HCT116 (cell line): ENCODE measurements around the gene RANBP6. TPM values are rescaled to one million over a fixed set of nuclear protein-coding genes. Genes with fewer than 3 reads are reported as not detected.

Experiments used
- ATAC-seq: fragments of 200-7000 bp; cut with Tn5 transposase; 2 replicates; pipeline ENCODE4 v1.9.1; 2020; ENCODE audit warnings: mild to moderate bottlenecking, moderate library complexity
- BruUV-seq: library from RNA; stranded (reverse); fragments of 400-500 nt; replicated peaks from 2 replicates; lab custom pipeline; 2021; lab: Mats Ljungman, UMichigan
- CTCF ChIA-PET: fragments of 300-600 bp; sonication (Branson Sonifier 250); formaldehyde crosslinking; loops from one replicate; lab custom pipeline; 2021; ENCODE audit warnings: antibody characterized with exemption; lab: Charles Lee
- POLR2A ChIA-PET: fragments of 300-600, 350-600 bp; sonication (Branson Sonifier 250); formaldehyde crosslinking; loops from one replicate; lab custom pipeline; 2021; ENCODE audit warnings: antibody characterized with exemption; lab: Charles Lee
- RAD21 ChIA-PET, 2 experiments: fragments of 300-600 bp; sonication (Branson Sonifier 250); formaldehyde crosslinking; loops; one replicate each; lab custom pipeline; 2023; ENCODE audit warnings: low total read pairs in 2 of 2; ENCODE audit not compliant: uncharacterized antibody in 2 of 2, unreplicated experiment in 2 of 2, low non-redundant PET in 1 of 2; lab: Charles Lee
- DNase-seq: peaks from one replicate; pipeline ENCODE4 v3.0.0-alpha.2; 2010; ENCODE audit warnings: low read depth, low spot score
- H2AFZ ChIP-seq: fragments of 200-600 bp; shearing (Covaris generic), sonication (generic); 2 replicates; pipeline ENCODE4 v1.6.1; 2017; ENCODE audit warnings: low read depth, mixed run types, mixed read lengths, antibody characterized with exemption, low read length; ENCODE audit not compliant: poor library complexity, severe bottlenecking
- H3K27ac ChIP-seq: 2 replicates; pipeline ENCODE4 v1.5.1; 2012; ENCODE audit warnings: low read depth, low read length
- H3K27me3 ChIP-seq: fragments of 200-600 bp; sonication (generic); 2 replicates; pipeline ENCODE4 v1.6.1; 2016; ENCODE audit warnings: mixed run types, low read length, mixed read lengths; ENCODE audit not compliant: insufficient read depth
- H3K36me3 ChIP-seq, 2 experiments: fragments of 200-500 bp in 1 of 2; fragments of 200-600 bp in 1 of 2; sonication (Bioruptor generic) in 1 of 2; sonication (generic) in 1 of 2; 2 replicates each; pipeline versions ENCODE4 v1.5.1 to v1.6.1; 2014 to 2016; ENCODE audit warnings: low read length in 2 of 2, inconsistent platforms in 1 of 2, mixed read lengths in 1 of 2, mixed run types in 1 of 2; ENCODE audit not compliant: insufficient read depth in 2 of 2, control insufficient read depth in 1 of 2
- H3K4me1 ChIP-seq, 2 experiments: fragments of 200-600 bp in 1 of 2; sonication (generic) in 1 of 2; 2 replicates each; pipeline versions ENCODE4 v1.5.1 to v1.6.1; 2012 to 2017; ENCODE audit warnings: low read length in 2 of 2, inconsistent platforms in 1 of 2, mild to moderate bottlenecking in 1 of 2, mixed read lengths in 1 of 2, mixed run types in 1 of 2, moderate library complexity in 1 of 2; ENCODE audit not compliant: insufficient read depth in 2 of 2, control insufficient read depth in 1 of 2
- H3K4me2 ChIP-seq: fragments of 200-600 bp; sonication (generic); 2 replicates; pipeline ENCODE4 v1.6.1; 2017; ENCODE audit warnings: mixed run types, low read length, mixed read lengths
- H3K4me3 ChIP-seq, 2 experiments: fragments of 200-600 bp in 1 of 2; sonication (generic) in 1 of 2; replicated peaks in 1 of 2; 2 replicates each; pipeline ENCODE4 v1.5.1; 2011 to 2016; ENCODE audit warnings: low read length in 2 of 2, control low read depth in 1 of 2, low read depth in 1 of 2, mild to moderate bottlenecking in 1 of 2, mixed read lengths in 1 of 2, mixed run types in 1 of 2
- H3K79me2 ChIP-seq: fragments of 200-600 bp; sonication (generic); 2 replicates; pipeline ENCODE4 v1.6.1; 2017; ENCODE audit warnings: mild to moderate bottlenecking, mixed run types, low read length, moderate library complexity, mixed read lengths; ENCODE audit not compliant: insufficient read depth
- H3K9ac ChIP-seq: fragments of 200-600 bp; sonication (generic); 2 replicates; pipeline ENCODE4 v1.6.1; 2016; ENCODE audit warnings: low read length, mixed read lengths
- H3K9me2 ChIP-seq: fragments of 200-600 bp; sonication (generic), shearing (Covaris generic); 2 replicates; pipeline ENCODE4 v1.6.1; 2017; ENCODE audit warnings: mixed run types, mild to moderate bottlenecking, moderate library complexity; ENCODE audit not compliant: insufficient read depth
- H3K9me3 ChIP-seq, 2 experiments: fragments of 200-500 bp in 1 of 2; fragments of 200-600 bp in 1 of 2; sonication (Bioruptor generic) in 1 of 2; sonication (generic) in 1 of 2; 2 replicates each; pipeline ENCODE4 v1.6.1; 2014 to 2017; ENCODE audit warnings: low read length in 2 of 2, mixed read lengths in 2 of 2, inconsistent platforms in 1 of 2, low read depth in 1 of 2, mild to moderate bottlenecking in 1 of 2, mixed run types in 1 of 2, moderate library complexity in 1 of 2; ENCODE audit not compliant: control insufficient read depth in 1 of 2, insufficient read depth in 1 of 2
- H4K20me1 ChIP-seq: fragments of 200-600 bp; sonication (generic), shearing (Covaris generic); 2 replicates; pipeline ENCODE4 v1.6.1; 2017; ENCODE audit warnings: mixed run types, mild to moderate bottlenecking, moderate library complexity; ENCODE audit not compliant: insufficient read depth
- CEBPB ChIP-seq: IDR thresholded peaks from 2 replicates; pipeline ENCODE4 v1.6.1; 2012; ENCODE audit warnings: low read depth
- ELF1 ChIP-seq: IDR thresholded peaks from 2 replicates; pipeline ENCODE4 v1.6.1; 2012; ENCODE audit warnings: low read depth, borderline replicate concordance
- EZH2 ChIP-seq: fragments of 200-600 bp; sonication (generic); IDR thresholded peaks from 2 replicates; pipeline ENCODE4 v1.6.1; 2017; ENCODE audit warnings: antibody characterized with exemption, mixed run types
- POLR2A ChIP-seq: IDR thresholded peaks from 2 replicates; pipeline ENCODE4 v1.7.0; 2011; ENCODE audit warnings: borderline replicate concordance; ENCODE audit not compliant: insufficient read depth, insufficient read length; ENCODE audit errors: extremely low read depth
- POLR2AphosphoS5 ChIP-seq: IDR thresholded peaks from 2 replicates; pipeline ENCODE4 v1.6.1; 2011; ENCODE audit warnings: mild to moderate bottlenecking, low read depth, low read length, moderate library complexity
- RAD21 ChIP-seq: IDR thresholded peaks from 2 replicates; pipeline ENCODE4 v1.6.1; 2012; ENCODE audit warnings: low read depth, mild to moderate bottlenecking
- ZFX ChIP-seq: fragments of 450-650 bp; IDR thresholded peaks from 2 replicates; pipeline ENCODE4 v1.6.1; 2017
- intact Hi-C: fragments of 100-400 bp; cut with micrococcal nuclease; formaldehyde crosslinking; loops from 2 replicates; pipeline ENCODE4 v1.10.0; 2022
- total RNA-seq: library from RNA; stranded (reverse); gene quantifications from one replicate; pipeline ENCODE4 v1.2.1, GENCODE V29; 2021; ENCODE audit not compliant: unreplicated experiment
- TF ChIP-seq, protein P1 (sequence below), 3 experiments: fragments of 200-600 bp in 1 of 3; sonication (generic) in 1 of 3; IDR thresholded peaks in 2 of 3; conservative IDR thresholded peaks in 1 of 3; 2 replicates each; pipeline ENCODE4 v1.5.1; 2012 to 2017; ENCODE audit warnings: low read depth in 2 of 3, low read length in 2 of 3, antibody characterized with exemption in 1 of 3, borderline replicate concordance in 1 of 3, control low read depth in 1 of 3, mild to moderate bottlenecking in 1 of 3, mixed read lengths in 1 of 3, mixed run types in 1 of 3, moderate library complexity in 1 of 3; ENCODE audit not compliant: insufficient read depth in 1 of 3
- TF ChIP-seq, protein P2 (sequence below): IDR thresholded peaks from 2 replicates; pipeline ENCODE4 v1.6.1; 2012

The RANBP6 gene
- total RNA-seq, 1 experiment from 2014 or later = 12.7 TPM

DNA sequence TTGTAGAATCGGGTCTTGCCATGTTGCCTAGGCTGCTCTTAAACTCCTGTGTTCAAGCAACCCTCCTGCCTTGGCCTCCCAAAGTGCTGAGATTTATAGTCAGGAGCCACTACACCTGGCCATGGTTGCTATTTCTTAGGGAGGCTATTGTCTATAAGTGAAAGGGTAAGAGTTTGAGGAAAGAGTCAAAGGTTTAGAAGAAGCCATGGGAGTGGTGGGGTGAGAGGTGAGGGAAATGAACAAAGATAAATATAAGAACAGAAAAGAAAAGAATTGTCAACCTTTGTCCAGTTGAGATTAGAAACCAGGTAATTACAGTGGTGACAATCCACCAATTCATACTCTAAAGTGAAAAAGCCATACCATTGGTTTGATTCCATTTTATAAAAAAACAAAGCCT lies 32.6 kb upstream of the RANBP6 start:
- no TSS peak for BruUV-seq
- Histone ChIP-seq H3K4me2 (no peak overlapping the region), H3K27ac (no peak overlapping the region), H3K4me1 (no peaks in the 10 kb centered on the region), H4K20me1 (no peaks in the 10 kb centered on the region), H3K9me2 (no peaks in the 10 kb centered on the region), H3K9me3 (no peaks in the 10 kb centered on the region), H3K4me3 (no peak overlapping the region), H3K9ac (no peak overlapping the region), H3K27me3 (no peaks in the 10 kb centered on the region), H3K79me2 (no peaks in the 10 kb centered on the region), H3K36me3 (no peaks in the 10 kb centered on the region), H2AFZ (no peak overlapping the region)
- ChIA-PET POLR2A (no interaction called here), CTCF (no interaction called here), RAD21 (no interaction called here)
- ATAC-seq (no peak), DNase-seq (no peak)
- intact Hi-C loops = no loop called here
- TF ChIP-seq, protein P1, sequence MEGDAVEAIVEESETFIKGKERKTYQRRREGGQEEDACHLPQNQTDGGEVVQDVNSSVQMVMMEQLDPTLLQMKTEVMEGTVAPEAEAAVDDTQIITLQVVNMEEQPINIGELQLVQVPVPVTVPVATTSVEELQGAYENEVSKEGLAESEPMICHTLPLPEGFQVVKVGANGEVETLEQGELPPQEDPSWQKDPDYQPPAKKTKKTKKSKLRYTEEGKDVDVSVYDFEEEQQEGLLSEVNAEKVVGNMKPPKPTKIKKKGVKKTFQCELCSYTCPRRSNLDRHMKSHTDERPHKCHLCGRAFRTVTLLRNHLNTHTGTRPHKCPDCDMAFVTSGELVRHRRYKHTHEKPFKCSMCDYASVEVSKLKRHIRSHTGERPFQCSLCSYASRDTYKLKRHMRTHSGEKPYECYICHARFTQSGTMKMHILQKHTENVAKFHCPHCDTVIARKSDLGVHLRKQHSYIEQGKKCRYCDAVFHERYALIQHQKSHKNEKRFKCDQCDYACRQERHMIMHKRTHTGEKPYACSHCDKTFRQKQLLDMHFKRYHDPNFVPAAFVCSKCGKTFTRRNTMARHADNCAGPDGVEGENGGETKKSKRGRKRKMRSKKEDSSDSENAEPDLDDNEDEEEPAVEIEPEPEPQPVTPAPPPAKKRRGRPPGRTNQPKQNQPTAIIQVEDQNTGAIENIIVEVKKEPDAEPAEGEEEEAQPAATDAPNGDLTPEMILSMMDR (IDR thresholded peaks at IDR 0.05 in 2 of 3, conservative IDR thresholded peaks at IDR 0.05 in 1 of 3; ENCODE audit: borderline replicate concordance in 1 of 3, insufficient read depth in 1 of 3, low read depth in 2 of 3, low read length in 2 of 3) = no peak
- TF ChIP-seq RAD21 = no peak

DNA sequence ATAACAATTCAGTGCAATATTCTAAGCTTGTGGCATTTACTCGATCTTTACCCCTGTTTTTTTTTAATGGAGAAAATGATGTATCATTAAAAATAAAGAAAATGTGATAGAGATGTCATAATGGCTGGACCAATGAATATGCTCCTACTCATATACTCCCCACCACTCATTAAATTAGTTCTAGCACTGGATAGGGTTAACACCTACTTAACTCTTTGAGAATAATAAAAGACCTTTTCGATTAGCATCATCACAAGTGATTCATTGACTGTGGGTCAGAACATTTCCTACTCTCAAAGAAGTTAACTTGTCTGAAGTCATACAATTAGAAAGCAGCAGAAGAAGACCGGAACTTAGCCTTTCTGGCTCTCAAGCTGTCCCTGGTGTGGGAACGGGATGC lies 31.6 kb upstream of the RANBP6 start:
- H3K9ac ChIP-seq = no peak overlapping the region
- H2AFZ ChIP-seq = no peak overlapping the region
- no peak for ATAC-seq

More for the DNA sequence above, 31.6 kb upstream of the RANBP6 start:
- BruUV-seq = no TSS peak
- Histone ChIP-seq H3K79me2 (no peaks in the 10 kb centered on the region), H3K4me2 (no peak overlapping the region), H3K27me3 (no peaks in the 10 kb centered on the region), H4K20me1 (no peaks in the 10 kb centered on the region), H3K9me2 (no peaks in the 10 kb centered on the region), H3K36me3 (no peaks in the 10 kb centered on the region), H3K4me1 (no peaks in the 10 kb centered on the region), H3K4me3 (no peak overlapping the region), H3K27ac (no peak overlapping the region), H3K9me3 (no peaks in the 10 kb centered on the region)
- POLR2A ChIA-PET = no interaction called here
- intact Hi-C loops = no loop called here
- TF ChIP-seq CEBPB (no peak), ELF1 (no peak), ZFX (no peak), POLR2AphosphoS5 (no peak), POLR2A (no peak), EZH2 (no peak)
- TF ChIP-seq, protein P2, sequence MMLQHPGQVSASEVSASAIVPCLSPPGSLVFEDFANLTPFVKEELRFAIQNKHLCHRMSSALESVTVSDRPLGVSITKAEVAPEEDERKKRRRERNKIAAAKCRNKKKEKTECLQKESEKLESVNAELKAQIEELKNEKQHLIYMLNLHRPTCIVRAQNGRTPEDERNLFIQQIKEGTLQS = no peak
- TF ChIP-seq, protein P1 (IDR thresholded peaks at IDR 0.05 in 2 of 3, conservative IDR thresholded peaks at IDR 0.05 in 1 of 3; ENCODE audit: borderline replicate concordance in 1 of 3, insufficient read depth in 1 of 3, low read depth in 2 of 3, low read length in 2 of 3) = no peak
- no peak for DNase-seq
- CTCF ChIA-PET = interaction anchor here (0.9 kb wide), 1 partner anchor 160 kb away, joined by 3 read pairs; no protein-coding TSS in a partner anchor
- RAD21 ChIA-PET = no interaction called here
